Cardiac muscle cell (in vitro differentiated cells and primary cell): ENCODE measurements around the gene CAPRIN1. TPM values are rescaled to one million over a fixed set of nuclear protein-coding genes. Genes with fewer than 3 reads are reported as not detected.

Experiments used
- DNase-seq, 2 donors: peaks; one replicate each; pipeline versions ENCODE4 v3.0.0 to v3.0.0-alpha.2; 2010 to 2017; ENCODE audit warnings: low read depth in 1 of 2, low spot score in 1 of 2
- H3K27ac ChIP-seq: fragments of 200-600 bp; sonication (generic); 2 replicates; pipeline ENCODE4 v1.5.1; 2016
- H3K27me3 ChIP-seq: fragments of 200-600 bp; sonication (generic); 2 replicates; pipeline ENCODE4 v1.6.0; 2016; ENCODE audit warnings: control low read depth
- H3K36me3 ChIP-seq: fragments of 200-600 bp; sonication (generic); 2 replicates; pipeline ENCODE4 v1.5.1; 2016; ENCODE audit warnings: control low read depth
- H3K4me1 ChIP-seq: fragments of 200-600 bp; sonication (generic); 2 replicates; pipeline ENCODE4 v1.8.1; 2017; ENCODE audit warnings: low read depth, mild to moderate bottlenecking, mixed run types
- H3K4me3 ChIP-seq: fragments of 200-600 bp; sonication (generic); 2 replicates; pipeline ENCODE4 v1.5.1; 2016; ENCODE audit warnings: mild to moderate bottlenecking
- H3K9me3 ChIP-seq: fragments of 200-600 bp; sonication (generic); 2 replicates; pipeline ENCODE4 v1.5.1; 2017; ENCODE audit warnings: low read depth, mild to moderate bottlenecking, control low read depth
- CTCF ChIP-seq: IDR thresholded peaks from 2 replicates; pipeline ENCODE4 v1.5.1; 2012; ENCODE audit warnings: low read depth, mild to moderate bottlenecking, low read length
- polyA plus RNA-seq: library from polyadenylated mRNA; unstranded; fragments of >200 nt; fragmentation: Nextera tagmentation; extraction: Ambion mirVana; gene quantifications from 2 replicates; pipeline ENCODE4 v1.2.1, GENCODE V29; 2016
- total RNA-seq: library from RNA; depleted of rRNA; stranded (reverse); fragments of >200 nt; gene quantifications from 2 replicates; pipeline ENCODE4 v1.2.3, GENCODE V29; 2016

The CAPRIN1 gene
- total and polyA plus RNA-seq, 2 experiments from 2014 or later, result 120 to 249 TPM

DNA sequence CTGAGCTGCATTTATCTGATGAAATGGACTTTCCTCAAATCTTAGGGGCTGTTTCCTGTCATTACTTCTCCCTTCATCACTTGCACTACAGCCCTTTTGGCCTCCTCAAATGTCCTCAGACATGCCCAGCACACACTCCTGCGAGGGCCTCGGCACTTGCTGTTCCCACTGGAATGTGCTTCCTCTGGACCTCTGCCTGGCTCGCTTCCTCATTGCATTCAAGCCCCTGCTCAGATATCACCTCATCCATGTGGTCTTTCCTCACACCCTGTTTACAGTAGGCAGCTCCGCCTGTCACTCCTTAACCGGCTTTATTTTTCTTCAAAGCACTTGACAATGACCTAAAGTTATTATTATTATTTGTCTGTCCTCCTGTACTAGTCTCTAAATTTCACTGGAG is 62.9 kb downstream of the CAPRIN1 start:
- H3K4me1 ChIP-seq, result peaks cover 12% of the 10 kb centered on the region
- DNase-seq, result no peak
- no peak overlapping the region for H3K4me3 ChIP-seq
- H3K36me3 ChIP-seq, result peaks cover 61% of the 10 kb centered on the region
- no peaks in the 10 kb centered on the region for H3K27me3 ChIP-seq
- H3K27ac ChIP-seq, result no peak overlapping the region
- H3K9me3 ChIP-seq, result no peaks in the 10 kb centered on the region
- no peak for TF ChIP-seq CTCF

GRCh38 chr11:34120651-34121050 is 69.1 kb downstream of the CAPRIN1 start:
- H3K27ac ChIP-seq, result no peak overlapping the region
- no peak for TF ChIP-seq CTCF
- no peak for DNase-seq
- H3K9me3 ChIP-seq, result no peaks in the 10 kb centered on the region
- no peaks in the 10 kb centered on the region for H3K27me3 ChIP-seq
- no peaks in the 10 kb centered on the region for H3K4me1 ChIP-seq
- H3K36me3 ChIP-seq, result peaks cover 61% of the 10 kb centered on the region
- no peak overlapping the region for H3K4me3 ChIP-seq

- H3K36me3 ChIP-seq, result peaks cover 39% of the 10 kb centered on the region
- no peak for TF ChIP-seq CTCF
- DNase-seq, result no peak
- no peak overlapping the region for H3K27ac ChIP-seq
- H3K9me3 ChIP-seq, result no peaks in the 10 kb centered on the region
- no peaks in the 10 kb centered on the region for H3K27me3 ChIP-seq
- H3K4me3 ChIP-seq, result no peak overlapping the region
- no peaks in the 10 kb centered on the region for H3K4me1 ChIP-seq
Measured at GRCh38 chr11:34124885-34125668, 73.5 kb downstream of the CAPRIN1 start.

DNA sequence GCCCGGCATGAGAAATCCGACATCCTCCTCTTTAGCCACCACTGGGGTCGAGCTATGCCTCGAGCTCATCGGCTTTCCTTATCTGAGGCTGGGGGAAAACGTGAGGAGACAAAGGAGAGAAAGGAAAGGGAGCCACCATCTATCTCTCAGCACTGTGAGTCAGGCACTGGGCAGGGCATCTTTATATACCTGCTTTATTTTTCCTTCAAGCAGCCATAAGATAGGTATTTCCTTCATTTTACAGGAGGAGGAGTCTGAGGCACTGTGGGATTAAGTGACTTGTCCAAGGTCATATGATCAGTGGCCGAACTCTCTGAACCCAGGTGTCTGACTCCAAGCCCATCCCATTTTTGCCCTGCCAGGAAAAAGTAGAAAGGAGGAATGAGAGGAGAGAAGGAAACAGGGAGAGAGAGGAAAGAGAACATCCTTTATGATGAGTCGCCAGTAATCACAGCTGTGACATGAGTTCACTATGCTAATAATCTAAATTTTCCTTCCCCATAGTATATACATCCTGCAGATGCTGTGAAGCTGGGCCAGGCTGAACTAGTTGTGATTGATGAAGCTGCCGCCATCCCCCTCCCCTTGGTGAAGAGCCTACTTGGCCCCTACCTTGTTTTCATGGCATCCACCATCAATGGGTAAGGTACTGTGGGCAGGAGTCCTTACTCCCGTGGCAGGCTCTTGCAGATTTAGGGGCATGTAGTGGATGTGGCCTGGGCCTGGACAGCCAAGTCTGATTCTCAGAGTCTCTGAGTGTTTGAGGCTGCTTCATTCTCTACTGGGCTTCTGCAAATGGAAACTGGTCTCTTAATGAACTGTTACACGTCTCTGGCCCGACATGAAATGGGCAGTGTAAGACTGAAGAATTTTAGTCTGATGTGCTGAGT is 75.7 kb downstream of the CAPRIN1 start:
- DNase-seq, result no peak
- peaks cover 36% of the 10 kb centered on the region for H3K36me3 ChIP-seq
- peaks cover 12% of the 10 kb centered on the region for H3K4me1 ChIP-seq
- no peak overlapping the region for H3K27ac ChIP-seq
- TF ChIP-seq CTCF, result no peak
- no peak overlapping the region for H3K4me3 ChIP-seq
- no peaks in the 10 kb centered on the region for H3K9me3 ChIP-seq
- H3K27me3 ChIP-seq, result no peaks in the 10 kb centered on the region

DNA sequence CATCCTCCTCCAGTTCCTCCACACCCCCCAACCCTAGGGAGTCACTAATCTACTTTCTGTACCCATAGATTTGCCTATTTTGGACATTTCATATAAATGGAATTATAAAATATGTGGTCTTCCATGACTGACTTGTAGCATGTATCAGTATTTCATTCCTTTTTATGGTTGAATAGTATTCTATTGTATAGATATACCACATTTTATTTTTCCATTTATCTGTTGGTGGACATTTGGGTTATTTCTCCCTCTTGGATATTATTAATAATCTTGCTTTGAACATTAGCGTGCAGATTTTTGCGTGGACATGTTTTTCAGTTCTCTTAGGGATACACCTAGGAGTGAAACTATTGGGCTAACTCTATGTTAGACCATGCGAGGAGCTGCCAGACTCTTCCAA is 77.3 kb downstream of the CAPRIN1 start:
- TF ChIP-seq CTCF, result no peak
- no peak for DNase-seq
- H3K4me1 ChIP-seq, result peaks cover 26% of the 10 kb centered on the region
- H3K27ac ChIP-seq, result no peak overlapping the region
- no peaks in the 10 kb centered on the region for H3K9me3 ChIP-seq
- H3K36me3 ChIP-seq, result peaks cover 25% of the 10 kb centered on the region
- H3K4me3 ChIP-seq, result no peak overlapping the region
- no peaks in the 10 kb centered on the region for H3K27me3 ChIP-seq
